ENCODE data around the gene PCMT1.
"Not testable (repeated sequence)": the region's sequence is repeated elsewhere in the genome, so short reads cannot be mapped to it uniquely, and the experiment has no call there.

Gene PCMT1

GRCh38 chr6:149848343-149848742 lies 98.8 kb downstream of the PCMT1 start:
- not testable (repeated sequence) for H3K9me3 ChIP-seq (ENCODE audit: control insufficient read depth, low read length); DNase-seq; H3K4me1 ChIP-seq (ENCODE audit: control insufficient read depth, insufficient read depth, low read length, poor library complexity, severe bottlenecking); H3K27ac ChIP-seq (ENCODE audit: insufficient read depth, low read length, poor library complexity, severe bottlenecking); H3K27me3 ChIP-seq (replicated peaks; ENCODE audit: control insufficient read depth, insufficient read depth, low read length, poor library complexity, severe bottlenecking); H3K36me3 ChIP-seq (ENCODE audit: control insufficient read depth, insufficient read depth, low read length); H3K4me3 ChIP-seq (ENCODE audit: insufficient read depth, low read depth, low read length, poor library complexity, severe bottlenecking)

DNA sequence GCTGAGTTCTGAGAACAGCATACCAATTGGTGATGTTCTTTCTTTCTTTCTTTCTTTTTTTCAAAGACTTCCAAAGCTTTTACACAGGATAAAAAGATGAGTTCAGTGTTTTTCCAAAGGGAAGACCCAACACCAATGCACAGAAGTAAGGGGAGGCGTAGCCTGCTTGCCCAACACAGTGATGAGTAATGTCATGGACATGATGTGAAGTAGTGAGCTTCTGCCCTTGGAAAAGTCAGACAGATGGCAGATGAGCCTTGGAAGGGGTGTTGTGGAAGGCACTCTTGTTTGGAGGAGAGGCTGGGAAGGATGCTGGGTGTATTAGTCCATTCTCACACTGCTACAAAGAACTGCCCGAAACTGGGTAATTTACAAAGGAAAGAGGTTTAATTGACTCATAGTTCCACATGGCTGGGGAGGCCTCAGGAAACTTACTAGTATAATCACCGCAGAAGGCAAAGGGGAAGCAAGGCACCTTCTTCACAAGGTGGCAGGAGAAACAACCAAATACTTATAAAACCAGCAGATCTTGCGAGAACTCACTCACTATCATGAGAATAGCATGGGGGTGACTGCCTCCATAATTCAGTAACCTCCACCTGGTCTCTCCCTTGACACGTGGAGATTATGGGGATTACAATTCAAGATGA lies 102.0 kb downstream of the PCMT1 start:
- DNase-seq: no peak
- H3K4me1 ChIP-seq (ENCODE audit: control insufficient read depth, insufficient read depth, low read length, poor library complexity, severe bottlenecking): no peaks in the 10 kb centered on the region
- no peaks in the 10 kb centered on the region for H3K36me3 ChIP-seq (ENCODE audit: control insufficient read depth, insufficient read depth, low read length)
- H3K27me3 ChIP-seq (replicated peaks; ENCODE audit: control insufficient read depth, insufficient read depth, low read length, poor library complexity, severe bottlenecking): no peaks in the 10 kb centered on the region
- no peak overlapping the region for H3K27ac ChIP-seq (ENCODE audit: insufficient read depth, low read length, poor library complexity, severe bottlenecking)
- H3K9me3 ChIP-seq (ENCODE audit: control insufficient read depth, low read length): no peaks in the 10 kb centered on the region
- H3K4me3 ChIP-seq (ENCODE audit: insufficient read depth, low read depth, low read length, poor library complexity, severe bottlenecking): no peak overlapping the region

- no peak for DNase-seq
- Histone ChIP-seq H3K9me3 (ENCODE audit: control insufficient read depth, low read length) (no peaks in the 10 kb centered on the region), H3K4me3 (ENCODE audit: insufficient read depth, low read depth, low read length, poor library complexity, severe bottlenecking) (no peak overlapping the region), H3K27ac (ENCODE audit: insufficient read depth, low read length, poor library complexity, severe bottlenecking) (no peak overlapping the region), H3K36me3 (ENCODE audit: control insufficient read depth, insufficient read depth, low read length) (no peaks in the 10 kb centered on the region), H3K4me1 (ENCODE audit: control insufficient read depth, insufficient read depth, low read length, poor library complexity, severe bottlenecking) (no peaks in the 10 kb centered on the region), H3K27me3 (replicated peaks; ENCODE audit: control insufficient read depth, insufficient read depth, low read length, poor library complexity, severe bottlenecking) (no peaks in the 10 kb centered on the region)
Observed at GRCh38 chr6:149852180-149852579, 102.6 kb downstream of the PCMT1 start.

GRCh38 chr6:149852881-149853280 lies 103.3 kb downstream of the PCMT1 start:
- Histone ChIP-seq H3K27me3 (replicated peaks; ENCODE audit: control insufficient read depth, insufficient read depth, low read length, poor library complexity, severe bottlenecking) (no peaks in the 10 kb centered on the region), H3K36me3 (ENCODE audit: control insufficient read depth, insufficient read depth, low read length) (no peaks in the 10 kb centered on the region), H3K4me1 (ENCODE audit: control insufficient read depth, insufficient read depth, low read length, poor library complexity, severe bottlenecking) (no peaks in the 10 kb centered on the region), H3K9me3 (ENCODE audit: control insufficient read depth, low read length) (no peaks in the 10 kb centered on the region), H3K4me3 (ENCODE audit: insufficient read depth, low read depth, low read length, poor library complexity, severe bottlenecking) (no peak overlapping the region), H3K27ac (ENCODE audit: insufficient read depth, low read length, poor library complexity, severe bottlenecking) (no peak overlapping the region)
- no peak for DNase-seq

GRCh38 chr6:149854017-149854416 lies 104.5 kb downstream of the PCMT1 start:
- not testable (repeated sequence) for H3K27ac ChIP-seq (ENCODE audit: insufficient read depth, low read length, poor library complexity, severe bottlenecking); H3K27me3 ChIP-seq (replicated peaks; ENCODE audit: control insufficient read depth, insufficient read depth, low read length, poor library complexity, severe bottlenecking); H3K4me1 ChIP-seq (ENCODE audit: control insufficient read depth, insufficient read depth, low read length, poor library complexity, severe bottlenecking); DNase-seq; H3K36me3 ChIP-seq (ENCODE audit: control insufficient read depth, insufficient read depth, low read length); H3K9me3 ChIP-seq (ENCODE audit: control insufficient read depth, low read length); H3K4me3 ChIP-seq (ENCODE audit: insufficient read depth, low read depth, low read length, poor library complexity, severe bottlenecking)

GRCh38 chr6:149854532-149854931 lies 105.0 kb downstream of the PCMT1 start:
- no peaks in the 10 kb centered on the region for H3K36me3 ChIP-seq (ENCODE audit: control insufficient read depth, insufficient read depth, low read length)
- H3K27me3 ChIP-seq (replicated peaks; ENCODE audit: control insufficient read depth, insufficient read depth, low read length, poor library complexity, severe bottlenecking): no peaks in the 10 kb centered on the region
- no peaks in the 10 kb centered on the region for H3K9me3 ChIP-seq (ENCODE audit: control insufficient read depth, low read length)
- H3K27ac ChIP-seq (ENCODE audit: insufficient read depth, low read length, poor library complexity, severe bottlenecking): no peak overlapping the region
- H3K4me1 ChIP-seq (ENCODE audit: control insufficient read depth, insufficient read depth, low read length, poor library complexity, severe bottlenecking): no peaks in the 10 kb centered on the region
- no peak for DNase-seq
- H3K4me3 ChIP-seq (ENCODE audit: insufficient read depth, low read depth, low read length, poor library complexity, severe bottlenecking): no peak overlapping the region

DNA sequence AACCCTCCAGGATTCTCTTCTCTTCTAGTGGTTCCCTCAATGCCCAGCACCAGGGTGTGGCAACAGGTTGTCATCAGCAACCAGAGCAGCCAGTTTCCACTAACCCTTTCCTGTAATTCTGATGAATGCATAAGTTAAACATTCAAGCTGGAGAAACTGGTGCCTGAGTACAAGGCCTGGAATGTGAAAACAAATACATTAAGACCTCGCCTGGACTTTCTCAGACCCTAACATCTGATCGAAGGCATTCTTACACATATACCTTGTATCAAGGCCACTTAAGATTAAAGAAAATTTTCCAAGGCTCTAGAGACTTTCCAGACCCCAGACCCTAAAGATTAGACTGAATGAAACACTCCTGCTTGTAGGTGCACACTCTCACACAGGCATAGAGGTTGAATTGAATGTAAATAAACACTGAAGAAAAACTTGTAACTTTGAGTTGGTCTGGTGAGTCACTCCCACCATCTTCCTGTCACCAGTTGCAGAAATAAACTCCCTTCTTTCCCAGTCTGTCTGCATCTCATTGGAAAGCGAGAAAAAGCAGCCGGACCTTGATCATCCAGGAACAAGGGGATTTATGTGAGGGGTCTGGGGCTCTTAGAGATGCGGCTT lies 105.6 kb downstream of the PCMT1 start:
- Histone ChIP-seq H3K27me3 (replicated peaks; ENCODE audit: control insufficient read depth, insufficient read depth, low read length, poor library complexity, severe bottlenecking) (no peaks in the 10 kb centered on the region), H3K4me1 (ENCODE audit: control insufficient read depth, insufficient read depth, low read length, poor library complexity, severe bottlenecking) (no peaks in the 10 kb centered on the region), H3K9me3 (ENCODE audit: control insufficient read depth, low read length) (no peaks in the 10 kb centered on the region), H3K36me3 (ENCODE audit: control insufficient read depth, insufficient read depth, low read length) (no peaks in the 10 kb centered on the region), H3K4me3 (ENCODE audit: insufficient read depth, low read depth, low read length, poor library complexity, severe bottlenecking) (no peak overlapping the region), H3K27ac (ENCODE audit: insufficient read depth, low read length, poor library complexity, severe bottlenecking) (no peak overlapping the region)
- DNase-seq: no peak

- Histone ChIP-seq H3K36me3 (ENCODE audit: control insufficient read depth, insufficient read depth, low read length) (no peaks in the 10 kb centered on the region), H3K4me3 (ENCODE audit: insufficient read depth, low read depth, low read length, poor library complexity, severe bottlenecking) (no peak overlapping the region), H3K9me3 (ENCODE audit: control insufficient read depth, low read length) (no peaks in the 10 kb centered on the region), H3K4me1 (ENCODE audit: control insufficient read depth, insufficient read depth, low read length, poor library complexity, severe bottlenecking) (no peaks in the 10 kb centered on the region), H3K27me3 (replicated peaks; ENCODE audit: control insufficient read depth, insufficient read depth, low read length, poor library complexity, severe bottlenecking) (no peaks in the 10 kb centered on the region), H3K27ac (ENCODE audit: insufficient read depth, low read length, poor library complexity, severe bottlenecking) (no peak overlapping the region)
- no peak for DNase-seq
Observed at GRCh38 chr6:149855741-149856140, 106.2 kb downstream of the PCMT1 start.

GRCh38 chr6:149856256-149856994 lies 106.9 kb downstream of the PCMT1 start:
- no peaks in the 10 kb centered on the region for H3K27me3 ChIP-seq (replicated peaks; ENCODE audit: control insufficient read depth, insufficient read depth, low read length, poor library complexity, severe bottlenecking)
- DNase-seq: no peak
- no peak overlapping the region for H3K4me3 ChIP-seq (ENCODE audit: insufficient read depth, low read depth, low read length, poor library complexity, severe bottlenecking)
- H3K4me1 ChIP-seq (ENCODE audit: control insufficient read depth, insufficient read depth, low read length, poor library complexity, severe bottlenecking): no peaks in the 10 kb centered on the region
- no peak overlapping the region for H3K27ac ChIP-seq (ENCODE audit: insufficient read depth, low read length, poor library complexity, severe bottlenecking)
- no peaks in the 10 kb centered on the region for H3K36me3 ChIP-seq (ENCODE audit: control insufficient read depth, insufficient read depth, low read length)
- H3K9me3 ChIP-seq (ENCODE audit: control insufficient read depth, low read length): no peaks in the 10 kb centered on the region

GRCh38 chr6:149857541-149857940 lies 108.0 kb downstream of the PCMT1 start:
- Histone ChIP-seq H3K27me3 (replicated peaks; ENCODE audit: control insufficient read depth, insufficient read depth, low read length, poor library complexity, severe bottlenecking) (no peaks in the 10 kb centered on the region), H3K27ac (ENCODE audit: insufficient read depth, low read length, poor library complexity, severe bottlenecking) (no peak overlapping the region), H3K36me3 (ENCODE audit: control insufficient read depth, insufficient read depth, low read length) (no peaks in the 10 kb centered on the region), H3K4me3 (ENCODE audit: insufficient read depth, low read depth, low read length, poor library complexity, severe bottlenecking) (no peak overlapping the region), H3K9me3 (ENCODE audit: control insufficient read depth, low read length) (no peaks in the 10 kb centered on the region), H3K4me1 (ENCODE audit: control insufficient read depth, insufficient read depth, low read length, poor library complexity, severe bottlenecking) (no peaks in the 10 kb centered on the region)
- no peak for DNase-seq
